ENCODE measurements around the gene HTATIP2.
"Not testable (repeated sequence)": the region's sequence is repeated elsewhere in the genome, so short reads cannot be mapped to it uniquely, and the experiment has no call there.

Gene HTATIP2

GRCh38 chr11:20364341-20364792 lies 853 bp downstream of the HTATIP2 start:
- H2AFZ ChIP-seq (ENCODE audit: low read length) = peak overlapping the region; percentile 93
- H3K36me3 ChIP-seq (replicated peaks; ENCODE audit: insufficient read depth, low read length) = no peaks in the 10 kb centered on the region
- H3K4me2 ChIP-seq (ENCODE audit: low read depth, low read length) = peak overlapping the region; percentile 95
- H3K4me1 ChIP-seq (ENCODE audit: low read length) = peaks cover 9% of the 10 kb centered on the region; the same call in 1 of the 2 replicates
- peak overlapping the region; percentile 74 for H3K4me3 ChIP-seq (ENCODE audit: low read length)
- peak overlapping the region; percentile 67; the same call in 1 of the 2 replicates for H3K9ac ChIP-seq (ENCODE audit: low read length)
- no peak overlapping the region for H3K27ac ChIP-seq (ENCODE audit: low read length)
- H3K9me2 ChIP-seq (replicated peaks; ENCODE audit: insufficient read depth, low read length) = no peaks in the 10 kb centered on the region
- no peaks in the 10 kb centered on the region for H3F3A ChIP-seq (ENCODE audit: insufficient read depth, low read length)
- no peaks in the 10 kb centered on the region for H4K20me1 ChIP-seq (ENCODE audit: insufficient read depth, low read length)
- H3K9me3 ChIP-seq (replicated peaks; ENCODE audit: insufficient read depth, low read length) = no peaks in the 10 kb centered on the region
- no peaks in the 10 kb centered on the region for H3K79me2 ChIP-seq (ENCODE audit: low read length)
- TF ChIP-seq CTCF (IDR thresholded peaks at IDR 0.05; ENCODE audit: low read length) (no peak), EZH2phosphoT487 (IDR thresholded peaks at IDR 0.05; ENCODE audit: low read length) (no peak)
- no peaks in the 10 kb centered on the region for H3K27me3 ChIP-seq (replicated peaks; ENCODE audit: insufficient read depth, low read length)
- DNase-seq = no peak

GRCh38 chr11:20365465-20365864 lies 2.0 kb downstream of the HTATIP2 start:
- not testable (repeated sequence) for H3K4me2 ChIP-seq (ENCODE audit: low read depth, low read length); H3K9me2 ChIP-seq (replicated peaks; ENCODE audit: insufficient read depth, low read length); H3K79me2 ChIP-seq (ENCODE audit: low read length); H2AFZ ChIP-seq (ENCODE audit: low read length); H3F3A ChIP-seq (ENCODE audit: insufficient read depth, low read length); H3K9ac ChIP-seq (ENCODE audit: low read length); H3K4me3 ChIP-seq (ENCODE audit: low read length); H3K9me3 ChIP-seq (replicated peaks; ENCODE audit: insufficient read depth, low read length); H3K36me3 ChIP-seq (replicated peaks; ENCODE audit: insufficient read depth, low read length); H3K4me1 ChIP-seq (ENCODE audit: low read length); H4K20me1 ChIP-seq (ENCODE audit: insufficient read depth, low read length); H3K27ac ChIP-seq (ENCODE audit: low read length); H3K27me3 ChIP-seq (replicated peaks; ENCODE audit: insufficient read depth, low read length); DNase-seq

GRCh38 chr11:20367313-20367948 lies 3.9 kb downstream of the HTATIP2 start:
- Histone ChIP-seq H3K9me2 (replicated peaks; ENCODE audit: insufficient read depth, low read length) (no peaks in the 10 kb centered on the region), H3K4me1 (ENCODE audit: low read length) (peaks cover 9% of the 10 kb centered on the region; the same call in 1 of the 2 replicates), H3K27ac (ENCODE audit: low read length) (no peak overlapping the region), H3K79me2 (ENCODE audit: low read length) (no peaks in the 10 kb centered on the region), H3K4me3 (ENCODE audit: low read length) (no peak overlapping the region), H2AFZ (ENCODE audit: low read length) (no peak overlapping the region), H3K9ac (ENCODE audit: low read length) (no peak overlapping the region), H3K36me3 (replicated peaks; ENCODE audit: insufficient read depth, low read length) (no peaks in the 10 kb centered on the region), H3K9me3 (replicated peaks; ENCODE audit: insufficient read depth, low read length) (no peaks in the 10 kb centered on the region), H3F3A (ENCODE audit: insufficient read depth, low read length) (no peaks in the 10 kb centered on the region), H4K20me1 (ENCODE audit: insufficient read depth, low read length) (no peaks in the 10 kb centered on the region), H3K4me2 (ENCODE audit: low read depth, low read length) (no peak overlapping the region), H3K27me3 (replicated peaks; ENCODE audit: insufficient read depth, low read length) (no peaks in the 10 kb centered on the region)
- DNase-seq = no peak
- TF ChIP-seq EZH2 (optimal IDR thresholded peaks at IDR 0.05; ENCODE audit: low read depth, low read length) = no peak
- no peak for TF ChIP-seq EZH2phosphoT487 (IDR thresholded peaks at IDR 0.05; ENCODE audit: low read length)
- TF ChIP-seq CTCF (IDR thresholded peaks at IDR 0.05; ENCODE audit: low read length) = no peak

GRCh38 chr11:20368438-20368837 lies 4.9 kb downstream of the HTATIP2 start:
- Histone ChIP-seq H3K79me2 (ENCODE audit: low read length) (no peaks in the 10 kb centered on the region), H3K4me2 (ENCODE audit: low read depth, low read length) (no peak overlapping the region), H3K36me3 (replicated peaks; ENCODE audit: insufficient read depth, low read length) (no peaks in the 10 kb centered on the region), H3K27ac (ENCODE audit: low read length) (no peak overlapping the region), H3K9me3 (replicated peaks; ENCODE audit: insufficient read depth, low read length) (no peaks in the 10 kb centered on the region), H3K9me2 (replicated peaks; ENCODE audit: insufficient read depth, low read length) (no peaks in the 10 kb centered on the region), H3K4me1 (ENCODE audit: low read length) (peaks cover 4% of the 10 kb centered on the region; the same call in 1 of the 2 replicates), H2AFZ (ENCODE audit: low read length) (no peak overlapping the region), H4K20me1 (ENCODE audit: insufficient read depth, low read length) (no peaks in the 10 kb centered on the region), H3F3A (ENCODE audit: insufficient read depth, low read length) (no peaks in the 10 kb centered on the region), H3K9ac (ENCODE audit: low read length) (no peak overlapping the region), H3K4me3 (ENCODE audit: low read length) (no peak overlapping the region), H3K27me3 (replicated peaks; ENCODE audit: insufficient read depth, low read length) (no peaks in the 10 kb centered on the region)
- no peak for DNase-seq
- TF ChIP-seq CTCF (IDR thresholded peaks at IDR 0.05; ENCODE audit: low read length) = no peak
- TF ChIP-seq EZH2phosphoT487 (IDR thresholded peaks at IDR 0.05; ENCODE audit: low read length) = no peak

Measured in MM.1S (cell line).